K562 (cell line): ENCODE results near the gene COL4A2. TPM values are rescaled to one million over a fixed set of nuclear protein-coding genes. Genes with fewer than 3 reads are reported as not detected.

Experiments
- ATAC-seq: fragments of 200-7000 bp; cut with Tn5 transposase; 3 replicates; pipeline ENCODE4 v1.9.1; 2020; ENCODE audit warnings: moderate library complexity
- BruUV-seq: library from RNA; stranded (reverse); fragments of 400-500 nt; replicated peaks from 2 replicates; lab custom pipeline; 2021; lab: Mats Ljungman, UMichigan
- CTCF ChIA-PET: fragments of 300-600 bp; formaldehyde crosslinking; extraction: SDS; loops from one replicate; lab custom pipeline; 2021; ENCODE audit warnings: low intra/inter-chr PET ratio; lab: Yijun Ruan, JAX
- POLR2A ChIA-PET: fragments of 300-600, 350-650 bp; sonication (Branson Sonifier 250); formaldehyde crosslinking; extraction: SDS; loops from one replicate; lab custom pipeline; 2021; ENCODE audit warnings: antibody characterized with exemption, inconsistent platforms; lab: Yijun Ruan, JAX
- DNase-seq, 4 experiments: peaks; one replicate each; pipeline versions ENCODE4 v3.0.0 to v3.0.0-alpha.2; 2011 to 2018; ENCODE audit warnings: low spot score in 3 of 4, mixed read lengths in 3 of 4; ENCODE audit errors: extremely low read depth in 1 of 4
- FAIRE-seq: peaks from 2 replicates; lab custom pipeline; 2011; peaks lifted over from hg19 to GRCh38; lab: Jason Lieb, UNC
- H2AFZ ChIP-seq: 2 replicates; pipeline ENCODE4 v1.6.0; 2011; ENCODE audit warnings: low read depth, low read length, control low read depth, inconsistent platforms
- H3K27ac ChIP-seq: fragments of 200-600 bp; 3 replicates; pipeline ENCODE4 v1.8.0; 2011; ENCODE audit warnings: low read depth, mild to moderate bottlenecking, control low read depth, inconsistent platforms, low read length, moderate library complexity, mixed read lengths; ENCODE audit errors: extremely low read depth
- H3K27me3 ChIP-seq, 2 experiments: fragments of 300-600 bp in 1 of 2; 2 replicates in 1 of 2; 3 replicates in 1 of 2; pipeline versions ENCODE4 v1.6.0 to v1.8.0; 2011; ENCODE audit warnings: inconsistent platforms in 2 of 2, low read length in 2 of 2, mild to moderate bottlenecking in 1 of 2, mixed read lengths in 1 of 2, moderate library complexity in 1 of 2; ENCODE audit not compliant: control insufficient read depth in 2 of 2, insufficient read depth in 2 of 2
- H3K36me3 ChIP-seq: fragments of 300-600 bp; 3 replicates; pipeline ENCODE4 v1.8.0; 2011; ENCODE audit warnings: mild to moderate bottlenecking, low read length, inconsistent platforms; ENCODE audit not compliant: control insufficient read depth, insufficient read depth
- H3K4me1 ChIP-seq, 2 experiments: fragments of 200-600 bp in 1 of 2; replicated peaks in 1 of 2; 2 replicates in 1 of 2; 3 replicates in 1 of 2; pipeline versions ENCODE4 v1.5.1 to v1.8.0; 2011; ENCODE audit warnings: inconsistent platforms in 2 of 2, low read length in 2 of 2, mild to moderate bottlenecking in 1 of 2, mixed read lengths in 1 of 2, moderate library complexity in 1 of 2; ENCODE audit not compliant: control insufficient read depth in 2 of 2, insufficient read depth in 2 of 2
- H3K4me2 ChIP-seq: 2 replicates; pipeline ENCODE4 v1.6.1; 2011; ENCODE audit warnings: low read length, control low read depth, inconsistent platforms, mixed read lengths; ENCODE audit not compliant: insufficient read depth
- H3K4me3 ChIP-seq: fragments of 200-600 bp; sonication (generic), shearing (Covaris generic); 2 replicates; pipeline ENCODE4 v1.5.1; 2016; ENCODE audit warnings: control low read depth, inconsistent platforms
- H3K79me2 ChIP-seq: fragments of 200-600 bp; 3 replicates; pipeline ENCODE4 v1.8.0; 2011; ENCODE audit warnings: low read length, inconsistent platforms; ENCODE audit not compliant: control insufficient read depth, insufficient read depth
- H3K9ac ChIP-seq, 2 experiments: 2 replicates each; pipeline versions ENCODE4 v1.6.0 to v1.6.1; 2011; ENCODE audit warnings: low read depth in 2 of 2, low read length in 2 of 2, control low read depth in 1 of 2, inconsistent platforms in 1 of 2, mild to moderate bottlenecking in 1 of 2, mixed read lengths in 1 of 2; ENCODE audit not compliant: insufficient read depth in 1 of 2
- H3K9me1 ChIP-seq: one replicate; pipeline ENCODE4 v1.6.0; 2011; ENCODE audit warnings: inconsistent platforms, mild to moderate bottlenecking, low read length, moderate library complexity; ENCODE audit not compliant: control insufficient read depth, insufficient read depth
- H3K9me3 ChIP-seq: replicated peaks from 2 replicates; pipeline ENCODE4 v1.5.1; 2011; ENCODE audit warnings: low read depth, low read length, inconsistent platforms; ENCODE audit not compliant: control insufficient read depth, insufficient read depth
- H4K20me1 ChIP-seq: replicated peaks from 2 replicates; pipeline ENCODE4 v1.6.1; 2011; ENCODE audit warnings: low read length, inconsistent platforms, mixed read lengths; ENCODE audit not compliant: control insufficient read depth, insufficient read depth
- ARID2 ChIP-seq: fragments of 450-650 bp; IDR thresholded peaks from 2 replicates; pipeline ENCODE4 v1.6.1; 2017; ENCODE audit warnings: antibody characterized with exemption, mild to moderate bottlenecking
- MTA1 ChIP-seq: fragments of 450-650 bp; IDR thresholded peaks from 2 replicates; pipeline ENCODE4 v1.6.1; 2017; ENCODE audit warnings: borderline replicate concordance
- SMARCA4 ChIP-seq: fragments of 450-650 bp; IDR thresholded peaks from 2 replicates; pipeline ENCODE4 v1.6.1; 2016
- ZNF23 ChIP-seq: fragments of 250-450 bp; sonication (Bioruptor Pico); IDR thresholded peaks from 2 replicates; pipeline ENCODE4 v1.4.0; 2020; ENCODE audit warnings: mild to moderate bottlenecking
- WGBS: fragments of 100-300 bp; shearing (Covaris generic); methylation state at CpG from one replicate; pipeline ENCODE4 v1.1.6; 2016; ENCODE audit warnings: low coverage, mixed read lengths; ENCODE audit not compliant: insufficient coverage; ENCODE audit errors: missing lambda C conversion rate; 5-methylcytosine and 5-hydroxymethylcytosine counted together
- in situ Hi-C: fragments of 300-500 bp; cut with MboI; formaldehyde crosslinking; loops from 4 replicates; pipeline ENCODE4 v1.15.0; 2018; ENCODE audit warnings: inconsistent platforms, mixed read lengths
- intact Hi-C: fragments of 100-400 bp; cut with micrococcal nuclease; formaldehyde crosslinking; loops from 2 replicates; pipeline ENCODE4 v1.14.2; 2022
- polyA plus RNA-seq, 8 experiments: library from polyadenylated mRNA; depleted of rRNA in 4 of 8; stranded (reverse) in 5 of 8; unstranded in 3 of 8; fragments of >200 nt; fragmentation: Nextera tagmentation in 2 of 8; fragmentation: Illumina TruSeq in 1 of 8; extraction: Ambion mirVana in 2 of 8; extraction: Trizol in 1 of 8; gene quantifications; 2 replicates each; pipeline versions ENCODE4 v1.2.1 to v1.2.3, GENCODE V29; 2011 to 2014; ENCODE audit warnings: inconsistent platforms in 1 of 8, missing spikeins in 1 of 8
- total RNA-seq, 7 experiments: library from RNA; depleted of rRNA in 6 of 7; stranded (reverse); fragments of >200 nt in 6 of 7; fragmentation: Illumina TruSeq in 2 of 7; extraction: Trizol in 2 of 7; gene quantifications; 2 replicates each; pipeline versions ENCODE4 v1.2.1 to v1.2.3, GENCODE V29; 2011 to 2021; ENCODE audit warnings: low replicate concordance in 1 of 7
- TF ChIP-seq, protein P1 (sequence below): fragments of 250-450 bp; sonication (Bioruptor Pico); IDR thresholded peaks from 2 replicates; pipeline ENCODE4 v1.4.0; 2020; ENCODE audit warnings: mild to moderate bottlenecking, moderate library complexity

The COL4A2 gene
- total and polyA plus RNA-seq, 9 of the 15 experiments (the other 6 are each of a cell fraction or from before 2014, with no cell fraction given) = 0.13 to 15.2 (median 8.1) TPM

GRCh38 chr13:110281736-110282135, 25.3 kb upstream of the COL4A2 start:
- FAIRE-seq = no peak
- H3K27me3 ChIP-seq = peaks cover 0 to 3% of the 10 kb centered on the region in 2 experiments; a peak in 2 of 5 replicates
- H2AFZ ChIP-seq = no peak overlapping the region
- H3K27ac ChIP-seq = no peak overlapping the region
- no peaks in the 10 kb centered on the region for H3K79me2 ChIP-seq
- intact Hi-C loops = no loop called here
- no TSS peak for BruUV-seq
- ATAC-seq = no peak
- in situ Hi-C loops = no loop called here
- H4K20me1 ChIP-seq = no peaks in the 10 kb centered on the region
- 0% methylated on average over 4 of the region's 5 CpGs for WGBS
- H3K9me1 ChIP-seq = no peaks in the 10 kb centered on the region
- no peaks in the 10 kb centered on the region for H3K36me3 ChIP-seq
- TF ChIP-seq MTA1 (no peak), ARID2 (no peak), SMARCA4 (no peak), ZNF23 (CRISPR knock-in tag) (no peak)
- TF ChIP-seq, protein P1, sequence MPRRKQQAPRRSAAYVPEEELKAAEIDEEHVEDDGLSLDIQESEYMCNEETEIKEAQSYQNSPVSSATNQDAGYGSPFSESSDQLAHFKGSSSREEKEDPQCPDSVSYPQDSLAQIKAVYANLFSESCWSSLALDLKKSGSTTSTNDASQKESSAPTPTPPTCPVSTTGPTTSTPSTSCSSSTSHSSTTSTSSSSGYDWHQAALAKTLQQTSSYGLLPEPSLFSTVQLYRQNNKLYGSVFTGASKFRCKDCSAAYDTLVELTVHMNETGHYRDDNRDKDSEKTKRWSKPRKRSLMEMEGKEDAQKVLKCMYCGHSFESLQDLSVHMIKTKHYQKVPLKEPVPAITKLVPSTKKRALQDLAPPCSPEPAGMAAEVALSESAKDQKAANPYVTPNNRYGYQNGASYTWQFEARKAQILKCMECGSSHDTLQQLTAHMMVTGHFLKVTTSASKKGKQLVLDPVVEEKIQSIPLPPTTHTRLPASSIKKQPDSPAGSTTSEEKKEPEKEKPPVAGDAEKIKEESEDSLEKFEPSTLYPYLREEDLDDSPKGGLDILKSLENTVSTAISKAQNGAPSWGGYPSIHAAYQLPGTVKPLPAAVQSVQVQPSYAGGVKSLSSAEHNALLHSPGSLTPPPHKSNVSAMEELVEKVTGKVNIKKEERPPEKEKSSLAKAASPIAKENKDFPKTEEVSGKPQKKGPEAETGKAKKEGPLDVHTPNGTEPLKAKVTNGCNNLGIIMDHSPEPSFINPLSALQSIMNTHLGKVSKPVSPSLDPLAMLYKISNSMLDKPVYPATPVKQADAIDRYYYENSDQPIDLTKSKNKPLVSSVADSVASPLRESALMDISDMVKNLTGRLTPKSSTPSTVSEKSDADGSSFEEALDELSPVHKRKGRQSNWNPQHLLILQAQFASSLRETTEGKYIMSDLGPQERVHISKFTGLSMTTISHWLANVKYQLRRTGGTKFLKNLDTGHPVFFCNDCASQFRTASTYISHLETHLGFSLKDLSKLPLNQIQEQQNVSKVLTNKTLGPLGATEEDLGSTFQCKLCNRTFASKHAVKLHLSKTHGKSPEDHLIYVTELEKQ (CRISPR knock-in tag) = no peak
- H3K4me1 ChIP-seq = no peaks in the 10 kb centered on the region
- no peaks in the 10 kb centered on the region for H3K9me3 ChIP-seq
- CTCF ChIA-PET = no interaction called here
- no peak overlapping the region for H3K9ac ChIP-seq
- DNase-seq = no peak
- H3K4me3 ChIP-seq = no peak overlapping the region
- POLR2A ChIA-PET = no interaction called here
- no peak overlapping the region for H3K4me2 ChIP-seq
